Esophagus squamous epithelium (tissue), 5 donors: ENCODE results near the gene NCOR2. TPM values are rescaled to one million over a fixed set of nuclear protein-coding genes. Genes with fewer than 3 reads are reported as not detected.

Experiments used
- DNase-seq: peaks from one replicate; lab custom pipeline; 2025; lab: John Stamatoyannopoulos, UW
- H3K27ac ChIP-seq, 4 donors: fragments of 200-600 bp; sonication (generic); one replicate each; pipeline ENCODE4 v1.5.1; 2016 to 2019; ENCODE audit warnings: mild to moderate bottlenecking in 1 of 4
- H3K27me3 ChIP-seq, 4 donors: fragments of 200-600 bp; sonication (generic); 1 replicate in 3 of 4; 2 replicates in 1 of 4; pipeline versions ENCODE4 v1.5.1 to v1.6.0; 2017 to 2021; ENCODE audit warnings: antibody characterized with exemption in 1 of 4
- H3K36me3 ChIP-seq, 3 donors: fragments of 200-600 bp; sonication (generic); one replicate each; pipeline ENCODE4 v1.5.1; 2016 to 2019
- H3K4me1 ChIP-seq, 3 donors: fragments of 200-600 bp; sonication (generic); one replicate each; pipeline ENCODE4 v1.5.1; 2017 to 2019
- H3K4me3 ChIP-seq, 4 donors: fragments of 200-600 bp; sonication (generic); 1 replicate in 3 of 4; 2 replicates in 1 of 4; pipeline ENCODE4 v1.5.1; 2016 to 2019; ENCODE audit warnings: mild to moderate bottlenecking in 2 of 4, moderate library complexity in 1 of 4
- H3K9me3 ChIP-seq, 3 donors: fragments of 200-600 bp; sonication (generic); one replicate each; pipeline ENCODE4 v1.5.1; 2016 to 2019
- CTCF ChIP-seq, 6 experiments: fragments of 450-650 bp in 4 of 6; fragments of 200-600 bp in 2 of 6; sonication (generic) in 2 of 6; IDR thresholded peaks; one replicate each; pipeline ENCODE4 v1.5.1; 2016 to 2019; ENCODE audit warnings: antibody characterized with exemption in 6 of 6, mild to moderate bottlenecking in 4 of 6, moderate library complexity in 4 of 6
- POLR2A ChIP-seq, 4 donors: fragments of 450-650 bp; IDR thresholded peaks; one replicate each; pipeline ENCODE4 v1.6.1; 2017; ENCODE audit warnings: antibody characterized with exemption in 4 of 4, mild to moderate bottlenecking in 4 of 4, moderate library complexity in 3 of 4
- WGBS, 2 donors: methylation state at CpG; one replicate each; pipeline ENCODE4 v1.1.5; 2018; 5-methylcytosine and 5-hydroxymethylcytosine counted together
- intact Hi-C: fragments of 100-400 bp; cut with DNase I; formaldehyde crosslinking; loops from one replicate; pipeline ENCODE4 v1.15.0; 2022
- total RNA-seq, 4 donors: library from RNA; depleted of rRNA; stranded (reverse); fragments of >200 nt; gene quantifications; one replicate each; pipeline ENCODE4 v1.1.0, GENCODE V29; 2016
- donor health status: DM: yes; HTN: yes; CAD: no.

The NCOR2 gene
- total RNA-seq, 4 donors from 2014 or later: 17.7 to 84.1 (median 45.6) TPM

GRCh38 chr12:124558313-124558712 is 9.1 kb downstream of the NCOR2 start:
- TF ChIP-seq POLR2A (IDR thresholded peaks at IDR 0.05): no peak
- intact Hi-C loops: no loop called here

GRCh38 chr12:124557518-124558223 is 9.7 kb downstream of the NCOR2 start:
- WGBS, 2 donors: 69 to 80% methylated on average over 5 to 7 of the region's 15 CpGs
- intact Hi-C loops: no loop called here
- Histone ChIP-seq H3K36me3 (peaks cover 0 to 10% (median 0%) of the 10 kb centered on the region in 3 donors), H3K27me3 (no peaks in the 10 kb centered on the region), H3K4me3 (no peak overlapping the region), H3K9me3 (no peaks in the 10 kb centered on the region), H3K4me1 (peaks cover 6 to 95% (median 39%) of the 10 kb centered on the region in 3 donors), H3K27ac (peak overlapping the region in 3 of 4 donors; percentile 11 to 36 (median 26))
- no peak for DNase-seq
- no peak for TF ChIP-seq POLR2A (IDR thresholded peaks at IDR 0.05)
- TF ChIP-seq CTCF (IDR thresholded peaks at IDR 0.05): no peak

More at GRCh38 chr12:124558313-124558712, 9.1 kb downstream of the NCOR2 start:
- Histone ChIP-seq H3K27ac (peak overlapping the region in 1 of 4 donors; percentile 36), H3K9me3 (no peaks in the 10 kb centered on the region), H3K36me3 (peaks cover 0 to 10% (median 0%) of the 10 kb centered on the region in 3 donors), H3K4me1 (peaks cover 10 to 95% (median 42%) of the 10 kb centered on the region in 3 donors), H3K27me3 (no peaks in the 10 kb centered on the region), H3K4me3 (no peak overlapping the region)
- WGBS, 2 donors: 80% methylated on average over 1 of the region's 8 CpGs; no CpG with 5 or more reads in 1 of the 2 donors
- DNase-seq: no peak

GRCh38 chr12:124556896-124557501 is 10.4 kb downstream of the NCOR2 start:
- no peak for DNase-seq
- Histone ChIP-seq H3K27me3 (no peaks in the 10 kb centered on the region), H3K4me1 (peaks cover 7 to 95% (median 39%) of the 10 kb centered on the region in 3 donors), H3K9me3 (no peaks in the 10 kb centered on the region), H3K4me3 (no peak overlapping the region), H3K27ac (peak overlapping the region in 2 of 4 donors; percentile 11 to 36), H3K36me3 (peaks cover 0 to 10% (median 0%) of the 10 kb centered on the region in 3 donors)
- intact Hi-C loops: no loop called here
- WGBS, 2 donors: 77 to 85% methylated on average over 18 to 21 of the region's 22 CpGs
- no peak for TF ChIP-seq POLR2A (IDR thresholded peaks at IDR 0.05)
- TF ChIP-seq CTCF (IDR thresholded peaks at IDR 0.05): peak in 1 of 6 experiments; percentile 13

- intact Hi-C loops: no loop called here
- WGBS, 2 donors: 72 to 77% methylated on average over 7 to 9 of the region's 9 CpGs
- Histone ChIP-seq H3K27me3 (no peaks in the 10 kb centered on the region), H3K4me3 (no peak overlapping the region), H3K27ac (no peak overlapping the region), H3K36me3 (peaks cover 0 to 10% (median 0%) of the 10 kb centered on the region in 3 donors), H3K4me1 (peaks cover 16 to 95% (median 44%) of the 10 kb centered on the region in 3 donors), H3K9me3 (no peaks in the 10 kb centered on the region)
- no peak for TF ChIP-seq CTCF (IDR thresholded peaks at IDR 0.05)
- no peak for TF ChIP-seq POLR2A (IDR thresholded peaks at IDR 0.05)
- no peak for DNase-seq
Observed at GRCh38 chr12:124556074-124556466, 11.3 kb downstream of the NCOR2 start.

- Histone ChIP-seq H3K4me3 (no peak overlapping the region), H3K36me3 (peaks cover 0 to 10% (median 0%) of the 10 kb centered on the region in 3 donors), H3K4me1 (peaks cover 23 to 95% (median 44%) of the 10 kb centered on the region in 3 donors), H3K27ac (no peak overlapping the region), H3K9me3 (no peaks in the 10 kb centered on the region), H3K27me3 (no peaks in the 10 kb centered on the region)
- no peak for TF ChIP-seq CTCF (IDR thresholded peaks at IDR 0.05)
- TF ChIP-seq POLR2A (IDR thresholded peaks at IDR 0.05): no peak
- no peak for DNase-seq
- 80 to 83% methylated on average over 13 to 15 of the region's 28 CpGs for WGBS, 2 donors
- intact Hi-C loops: no loop called here
Observed at GRCh38 chr12:124555168-124556073, 12.0 kb downstream of the NCOR2 start.
